Right forelimb (tissue), 1 donor: ENCODE data around the gene GLDC.
"Not testable (repeated sequence)": the region's sequence is repeated elsewhere in the genome, so short reads cannot be mapped to it uniquely, and the experiment has no call there.

Source experiments
- DNase-seq: peaks from one replicate; pipeline ENCODE4 v3.0.0-alpha.2; 2018

The GLDC gene

GRCh38 chr9:6660512-6660911 lies 15.0 kb upstream of the GLDC start:
- no peak for DNase-seq

- DNase-seq: no peak
Observed at GRCh38 chr9:6658628-6659353, 13.3 kb upstream of the GLDC start.

GRCh38 chr9:6656614-6657300 lies 11.2 kb upstream of the GLDC start:
- no peak for DNase-seq

- DNase-seq: no peak
Observed at GRCh38 chr9:6655036-6655435, 9.5 kb upstream of the GLDC start.

GRCh38 chr9:6646293-6646636 lies 736 bp upstream of the GLDC start:
- DNase-seq: no peak

- DNase-seq: not testable (repeated sequence)
Observed at GRCh38 chr9:6645105-6645354, 499 bp downstream of the GLDC start.

GRCh38 chr9:6644346-6645104 lies 1.0 kb downstream of the GLDC start:
- DNase-seq: no peak

- no peak for DNase-seq
Observed at GRCh38 chr9:6641961-6642360, 3.6 kb downstream of the GLDC start.

- no peak for DNase-seq
Observed at GRCh38 chr9:6641561-6641960, 4.0 kb downstream of the GLDC start.

GRCh38 chr9:6641056-6641455 lies 4.5 kb downstream of the GLDC start:
- no peak for DNase-seq

GRCh38 chr9:6640268-6641051 lies 5.1 kb downstream of the GLDC start:
- no peak for DNase-seq

- no peak for DNase-seq
Observed at GRCh38 chr9:6639622-6640021, 5.9 kb downstream of the GLDC start.

GRCh38 chr9:6634444-6634843 lies 11.1 kb downstream of the GLDC start:
- DNase-seq: no peak

- DNase-seq: no peak
Observed at GRCh38 chr9:6633378-6633777, 12.2 kb downstream of the GLDC start.

GRCh38 chr9:6632516-6633183 lies 12.9 kb downstream of the GLDC start:
- no peak for DNase-seq

GRCh38 chr9:6631207-6631512 lies 14.4 kb downstream of the GLDC start:
- no peak for DNase-seq

- no peak for DNase-seq
Observed at GRCh38 chr9:6630502-6631206, 14.9 kb downstream of the GLDC start.

GRCh38 chr9:6628704-6629103 lies 16.8 kb downstream of the GLDC start:
- DNase-seq: no peak

- no peak for DNase-seq
Observed at GRCh38 chr9:6625363-6625762, 20.2 kb downstream of the GLDC start.

GRCh38 chr9:6622784-6623183 lies 22.7 kb downstream of the GLDC start:
- DNase-seq: not testable (repeated sequence)

- no peak for DNase-seq
Observed at GRCh38 chr9:6620796-6621195, 24.7 kb downstream of the GLDC start.

GRCh38 chr9:6620353-6620752 lies 25.2 kb downstream of the GLDC start:
- no peak for DNase-seq

GRCh38 chr9:6619909-6620308 lies 25.6 kb downstream of the GLDC start:
- no peak for DNase-seq
